ENCODE data around the gene BGN.

Gene BGN

GRCh38 chrX:153494541-153495361 lies at the start of gene BGN:
Gene BGN, plus strand, starts transcription at chrX:153494980. Its CDS starts 9,652 bp downstream, at chrX:153504632.
- Mint-ChIP-seq H3K9me3 (no peaks in the 10 kb centered on the region), H3K27ac (ENCODE audit: low read depth) (no peak within 1 kb of the TSS), H3K27me3 (no peaks in the 10 kb centered on the region), H3K4me3 (no peak within 1 kb of the TSS), H3K36me3 (ENCODE audit: insufficient read depth) (no peaks in the 10 kb centered on the region), H3K4me1 (no peaks in the 10 kb centered on the region)
- no peak for DNase-seq (ENCODE audit: low spot score in 2 of 2)
- ATAC-seq (replicated peaks; ENCODE audit: extremely low read depth, poor library complexity, severe bottlenecking) = no peak

GRCh38 chrX:153445106-153445855 lies 49.5 kb upstream of the BGN start:
- H3K4me1 Mint-ChIP-seq = no peaks in the 10 kb centered on the region
- H3K4me3 Mint-ChIP-seq = no peak overlapping the region
- H3K27me3 Mint-ChIP-seq = no peaks in the 10 kb centered on the region
- ATAC-seq (replicated peaks; ENCODE audit: extremely low read depth, poor library complexity, severe bottlenecking) = no peak
- no peak overlapping the region for H3K27ac Mint-ChIP-seq (ENCODE audit: low read depth)
- no peak for DNase-seq (ENCODE audit: low spot score in 2 of 2)
- no peaks in the 10 kb centered on the region for H3K9me3 Mint-ChIP-seq
- H3K36me3 Mint-ChIP-seq (ENCODE audit: insufficient read depth) = no peaks in the 10 kb centered on the region

GRCh38 chrX:153445856-153446635 lies 48.7 kb upstream of the BGN start, which contains the start of gene TREX2:
Gene TREX2, minus strand, starts transcription at chrX:153446056. Its CDS starts 626 bp downstream, at chrX:153445430.
- Mint-ChIP-seq H3K4me3 (no peak within 1 kb of the TSS), H3K27me3 (no peaks in the 10 kb centered on the region)
- no peak for ATAC-seq (replicated peaks; ENCODE audit: extremely low read depth, poor library complexity, severe bottlenecking)

GRCh38 chrX:153446636-153446936 lies 48.2 kb upstream of the BGN start:
- no peak for DNase-seq (ENCODE audit: low spot score in 2 of 2)
- H3K36me3 Mint-ChIP-seq (ENCODE audit: insufficient read depth) = no peaks in the 10 kb centered on the region
- no peak overlapping the region for H3K27ac Mint-ChIP-seq (ENCODE audit: low read depth)
- H3K27me3 Mint-ChIP-seq = no peaks in the 10 kb centered on the region
- no peak for ATAC-seq (replicated peaks; ENCODE audit: extremely low read depth, poor library complexity, severe bottlenecking)
- no peaks in the 10 kb centered on the region for H3K4me1 Mint-ChIP-seq
- H3K9me3 Mint-ChIP-seq = no peaks in the 10 kb centered on the region
- no peak overlapping the region for H3K4me3 Mint-ChIP-seq

More at GRCh38 chrX:153445856-153446635, 48.7 kb upstream of the BGN start, which contains the start of gene TREX2:
- Mint-ChIP-seq H3K9me3 (no peaks in the 10 kb centered on the region), H3K4me1 (no peaks in the 10 kb centered on the region), H3K27ac (ENCODE audit: low read depth) (no peak within 1 kb of the TSS), H3K36me3 (ENCODE audit: insufficient read depth) (no peaks in the 10 kb centered on the region)
- DNase-seq (ENCODE audit: low spot score in 2 of 2) = no peak

GRCh38 chrX:153446950-153447580 lies 47.7 kb upstream of the BGN start:
- Mint-ChIP-seq H3K27ac (ENCODE audit: low read depth) (no peak overlapping the region), H3K9me3 (no peaks in the 10 kb centered on the region), H3K4me3 (no peak overlapping the region), H3K27me3 (no peaks in the 10 kb centered on the region), H3K4me1 (no peaks in the 10 kb centered on the region), H3K36me3 (ENCODE audit: insufficient read depth) (peaks cover 2% of the 10 kb centered on the region)
- DNase-seq (ENCODE audit: low spot score in 2 of 2) (no peak), ATAC-seq (replicated peaks; ENCODE audit: extremely low read depth, poor library complexity, severe bottlenecking) (no peak)

- H3K27me3 Mint-ChIP-seq = no peaks in the 10 kb centered on the region
- peaks cover 2% of the 10 kb centered on the region for H3K36me3 Mint-ChIP-seq (ENCODE audit: insufficient read depth)
- DNase-seq (ENCODE audit: low spot score in 2 of 2) (no peak), ATAC-seq (replicated peaks; ENCODE audit: extremely low read depth, poor library complexity, severe bottlenecking) (no peak)
- H3K4me1 Mint-ChIP-seq = no peaks in the 10 kb centered on the region
- H3K9me3 Mint-ChIP-seq = no peaks in the 10 kb centered on the region
- no peak overlapping the region for H3K27ac Mint-ChIP-seq (ENCODE audit: low read depth)
- no peak overlapping the region for H3K4me3 Mint-ChIP-seq
Measured at GRCh38 chrX:153447581-153447960, 47.2 kb upstream of the BGN start.

- Mint-ChIP-seq H3K4me1 (no peaks in the 10 kb centered on the region), H3K4me3 (no peak overlapping the region), H3K27me3 (no peaks in the 10 kb centered on the region), H3K9me3 (no peaks in the 10 kb centered on the region), H3K27ac (ENCODE audit: low read depth) (no peak overlapping the region), H3K36me3 (ENCODE audit: insufficient read depth) (peaks cover 6% of the 10 kb centered on the region)
- ATAC-seq (replicated peaks; ENCODE audit: extremely low read depth, poor library complexity, severe bottlenecking) (no peak), DNase-seq (ENCODE audit: low spot score in 2 of 2) (no peak)
Measured at GRCh38 chrX:153448556-153449367, 46.0 kb upstream of the BGN start.

GRCh38 chrX:153449368-153450113 lies 45.2 kb upstream of the BGN start:
- Mint-ChIP-seq H3K9me3 (no peaks in the 10 kb centered on the region), H3K27me3 (no peaks in the 10 kb centered on the region), H3K4me1 (no peaks in the 10 kb centered on the region), H3K4me3 (no peak overlapping the region), H3K36me3 (ENCODE audit: insufficient read depth) (peaks cover 6% of the 10 kb centered on the region), H3K27ac (ENCODE audit: low read depth) (no peak overlapping the region)
- no peak for DNase-seq (ENCODE audit: low spot score in 2 of 2)
- no peak for ATAC-seq (replicated peaks; ENCODE audit: extremely low read depth, poor library complexity, severe bottlenecking)

GRCh38 chrX:153450114-153450948 lies 44.4 kb upstream of the BGN start:
- Mint-ChIP-seq H3K4me1 (no peaks in the 10 kb centered on the region), H3K36me3 (ENCODE audit: insufficient read depth) (peaks cover 6% of the 10 kb centered on the region), H3K9me3 (no peaks in the 10 kb centered on the region), H3K27ac (ENCODE audit: low read depth) (no peak overlapping the region), H3K4me3 (no peak overlapping the region), H3K27me3 (no peaks in the 10 kb centered on the region)
- ATAC-seq (replicated peaks; ENCODE audit: extremely low read depth, poor library complexity, severe bottlenecking) = no peak
- DNase-seq (ENCODE audit: low spot score in 2 of 2) = no peak

GRCh38 chrX:153450949-153451277 lies 43.9 kb upstream of the BGN start:
- no peak overlapping the region for H3K4me3 Mint-ChIP-seq
- H3K36me3 Mint-ChIP-seq (ENCODE audit: insufficient read depth) = peaks cover 6% of the 10 kb centered on the region
- no peaks in the 10 kb centered on the region for H3K9me3 Mint-ChIP-seq
- no peak overlapping the region for H3K27ac Mint-ChIP-seq (ENCODE audit: low read depth)
- no peaks in the 10 kb centered on the region for H3K27me3 Mint-ChIP-seq
- ATAC-seq (replicated peaks; ENCODE audit: extremely low read depth, poor library complexity, severe bottlenecking) = no peak
- no peak for DNase-seq (ENCODE audit: low spot score in 2 of 2)
- H3K4me1 Mint-ChIP-seq = no peaks in the 10 kb centered on the region

All from central memory CD8-positive, alpha-beta T cell (primary cell).